ENCODE data around the gene ARHGAP18. TPM values are rescaled to one million over a fixed set of nuclear protein-coding genes. Genes with fewer than 3 reads are reported as not detected.

The ARHGAP18 gene
- total RNA-seq, 4 donors from 2014 or later = 5.2 to 15.9 (median 7.4) TPM

GRCh38 chr6:129673748-129674147 is 36.2 kb downstream of the ARHGAP18 start:
- H3K4me3 ChIP-seq = no peak overlapping the region
- TF ChIP-seq POLR2AphosphoS5 (IDR thresholded peaks at IDR 0.05) (no peak), CTCF (IDR thresholded peaks at IDR 0.05) (no peak), POLR2A (IDR thresholded peaks at IDR 0.05; ENCODE audit: low read depth) (no peak), EP300 (IDR thresholded peaks at IDR 0.05) (no peak)
- H3K27me3 ChIP-seq = no peaks in the 10 kb centered on the region
- H3K36me3 ChIP-seq = no peaks in the 10 kb centered on the region
- H3K4me1 ChIP-seq = peaks cover 6 to 15% (median 11%) of the 10 kb centered on the region in 4 donors
- H3K27ac ChIP-seq (replicated peaks in 1 of 4) = peak overlapping the region in 1 of 4 donors; percentile 14
- intact Hi-C loops (cut with DNase I) = no loop called here
- H3K9me3 ChIP-seq = no peaks in the 10 kb centered on the region
- no peak for DNase-seq (ENCODE audit: extremely low spot score)

GRCh38 chr6:129672881-129673631 is 36.9 kb downstream of the ARHGAP18 start:
- TF ChIP-seq CTCF (IDR thresholded peaks at IDR 0.05) = no peak
- no peak overlapping the region for H3K4me3 ChIP-seq
- H3K36me3 ChIP-seq = no peaks in the 10 kb centered on the region
- WGBS = 38% methylated on average over 2 of the region's 2 CpGs
- no peaks in the 10 kb centered on the region for H3K9me3 ChIP-seq
- DNase-seq (ENCODE audit: extremely low spot score) = peak; percentile 5
- peak overlapping the region; percentile 26 to 55 (median 44) for H3K27ac ChIP-seq (replicated peaks in 1 of 4)
- intact Hi-C loops (cut with DNase I) = no loop called here
- H3K27me3 ChIP-seq = no peaks in the 10 kb centered on the region
- peaks cover 6 to 15% (median 11%) of the 10 kb centered on the region in 4 donors for H3K4me1 ChIP-seq

GRCh38 chr6:129672341-129672682 is 37.7 kb downstream of the ARHGAP18 start:
- H3K36me3 ChIP-seq = no peaks in the 10 kb centered on the region
- H3K4me1 ChIP-seq = peaks cover 6 to 22% (median 13%) of the 10 kb centered on the region in 4 donors
- WGBS = 80% methylated on average over 2 of the region's 2 CpGs
- no peak overlapping the region for H3K4me3 ChIP-seq
- H3K27me3 ChIP-seq = no peaks in the 10 kb centered on the region
- TF ChIP-seq EP300 (IDR thresholded peaks at IDR 0.05) (no peak), CTCF (IDR thresholded peaks at IDR 0.05) (no peak), POLR2AphosphoS5 (IDR thresholded peaks at IDR 0.05) (no peak), POLR2A (IDR thresholded peaks at IDR 0.05; ENCODE audit: low read depth) (no peak)
- intact Hi-C loops (cut with DNase I) = no loop called here
- peak overlapping the region; percentile 26 to 55 (median 44) for H3K27ac ChIP-seq (replicated peaks in 1 of 4)
- DNase-seq (ENCODE audit: extremely low spot score) = peak; percentile 42
- no peaks in the 10 kb centered on the region for H3K9me3 ChIP-seq

GRCh38 chr6:129671442-129672340 is 38.3 kb downstream of the ARHGAP18 start:
- peak; percentile 86 for DNase-seq (ENCODE audit: extremely low spot score)
- TF ChIP-seq POLR2A (IDR thresholded peaks at IDR 0.05; ENCODE audit: low read depth) (no peak), CTCF (IDR thresholded peaks at IDR 0.05) (peak in 2 of 3 experiments; percentile 16 to 20)
- H3K4me1 ChIP-seq = peaks cover 6 to 22% (median 14%) of the 10 kb centered on the region in 4 donors
- no peaks in the 10 kb centered on the region for H3K27me3 ChIP-seq
- 83% methylated on average over 10 of the region's 10 CpGs for WGBS
- no peaks in the 10 kb centered on the region for H3K9me3 ChIP-seq
- no peak overlapping the region for H3K4me3 ChIP-seq
- H3K36me3 ChIP-seq = no peaks in the 10 kb centered on the region
- peak overlapping the region; percentile 26 to 55 (median 44) for H3K27ac ChIP-seq (replicated peaks in 1 of 4)
- intact Hi-C loops (cut with DNase I) = no loop called here

Measured in esophagus muscularis mucosa (tissue), 4 donors.